Measurements from ENCODE around the gene AKNA.
A peak's percentile ranks its signal among the peaks of the same experiment; 100 is the strongest.

The AKNA gene

DNA sequence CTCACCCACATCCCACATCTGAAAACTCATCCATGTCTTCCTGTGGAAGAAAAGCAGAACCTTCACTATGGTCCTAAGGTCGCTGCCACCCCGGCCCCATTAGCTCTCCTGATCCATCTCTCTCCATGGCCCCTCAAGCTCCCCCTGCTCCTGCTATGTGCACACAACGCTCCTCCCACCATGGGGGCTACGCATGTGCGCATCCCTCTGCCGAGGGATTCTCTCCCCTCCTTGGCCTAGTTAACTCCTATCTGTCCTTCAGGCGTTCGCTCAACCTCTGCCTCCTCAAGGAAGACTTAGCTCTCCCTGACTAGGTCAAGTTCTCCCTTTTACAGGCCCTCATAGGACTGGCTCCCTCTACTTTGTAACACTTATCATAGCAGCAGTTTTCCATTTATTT, 9.8 kb downstream of the AKNA start:
- peak overlapping the region; percentile 88 for H3K4me3 Mint-ChIP-seq
- peaks cover 100% of the 10 kb centered on the region for H3K36me3 Mint-ChIP-seq
- no peak for DNase-seq (ENCODE audit: low spot score in 2 of 2)
- H3K4me1 Mint-ChIP-seq: peaks cover 91% of the 10 kb centered on the region
- no peak for ATAC-seq
- H3K27ac Mint-ChIP-seq: peak overlapping the region; percentile 96
- H3K9me3 Mint-ChIP-seq: no peaks in the 10 kb centered on the region

DNA sequence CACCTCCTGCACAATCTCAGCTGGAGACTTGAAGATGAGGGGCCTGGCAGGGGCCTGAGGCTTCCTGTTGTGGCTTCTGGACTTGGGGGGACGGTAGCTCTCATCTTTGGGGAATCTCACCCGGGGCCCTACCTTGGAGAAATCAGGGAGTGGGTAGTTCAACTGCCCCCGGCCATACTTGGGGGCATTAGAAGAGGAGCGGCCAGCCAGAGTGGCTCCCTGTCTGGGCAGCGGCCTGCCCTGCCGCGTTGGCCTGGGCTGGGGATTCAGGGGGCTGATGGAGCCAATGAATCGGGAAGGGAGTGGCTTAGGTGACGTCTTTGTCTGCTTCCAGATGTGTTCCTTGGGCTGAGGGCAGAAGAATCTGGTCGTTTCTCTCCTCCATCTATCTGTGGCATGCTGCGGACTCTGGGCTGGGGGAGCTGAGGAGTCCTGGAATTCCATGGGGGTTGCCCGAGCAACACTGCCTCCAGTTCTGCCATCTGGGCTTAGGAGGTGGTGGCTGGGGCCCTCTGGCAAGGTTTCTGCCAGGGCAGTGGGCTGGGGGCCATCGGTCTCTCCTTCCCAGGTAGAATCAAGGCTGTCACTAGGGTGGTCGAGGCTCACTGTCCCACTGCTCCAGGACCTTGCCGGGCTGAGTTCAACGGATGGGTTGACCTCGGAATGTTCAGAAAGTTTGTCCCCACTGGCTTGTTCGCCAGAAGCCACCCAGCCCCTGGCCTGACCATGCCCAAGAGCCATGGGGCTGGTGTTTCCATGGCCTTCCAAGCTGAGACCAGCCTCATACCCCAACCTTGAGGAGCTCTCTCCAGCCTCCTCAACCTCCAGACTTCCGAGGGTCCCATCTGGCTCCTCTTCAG, 11.0 kb downstream of the AKNA start:
- Mint-ChIP-seq H3K27ac (peak overlapping the region; percentile 96), H3K36me3 (peaks cover 100% of the 10 kb centered on the region), H3K4me1 (peaks cover 91% of the 10 kb centered on the region), H3K4me3 (peak overlapping the region; percentile 15), H3K9me3 (no peaks in the 10 kb centered on the region)
- DNase-seq (ENCODE audit: low spot score in 2 of 2) (no peak), ATAC-seq (no peak)

DNA sequence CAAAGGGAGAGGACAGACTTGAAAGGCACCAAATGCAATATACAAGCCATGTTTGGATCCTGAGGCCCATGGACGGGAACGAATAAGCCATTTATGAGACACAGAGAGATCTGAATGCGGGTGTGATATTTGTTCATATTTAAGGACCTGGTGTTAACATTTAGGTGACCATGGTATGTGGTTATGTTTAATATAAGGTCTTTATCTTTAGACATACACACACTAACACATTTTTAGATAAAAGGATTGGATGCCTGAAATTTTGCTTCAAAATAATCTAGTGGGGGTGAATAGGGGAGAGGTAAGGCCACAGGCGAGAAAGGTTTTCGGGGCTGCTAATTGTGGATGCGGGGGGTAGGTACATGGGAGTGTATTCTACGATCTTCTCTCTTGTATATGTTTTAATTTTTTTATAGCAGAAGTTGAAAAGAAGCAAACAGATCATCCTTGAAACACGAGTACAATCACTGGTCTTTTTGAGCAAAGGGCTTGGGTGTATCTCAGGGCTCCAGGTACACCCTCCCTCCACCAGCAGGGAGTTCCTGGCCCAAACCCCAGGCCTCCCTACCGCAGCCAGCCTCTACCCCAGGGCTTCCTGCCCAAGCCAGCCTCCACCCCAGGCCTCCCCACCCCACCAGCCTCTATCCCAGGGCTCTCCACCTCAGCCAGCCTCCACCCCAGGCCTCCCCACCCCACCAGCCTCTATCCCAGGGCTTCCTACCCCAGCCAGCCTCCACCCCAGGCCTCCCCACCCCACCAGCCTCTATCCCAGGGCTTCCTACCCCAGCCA, 12.2 kb downstream of the AKNA start:
- DNase-seq (ENCODE audit: low spot score in 2 of 2): no peak
- no peaks in the 10 kb centered on the region for H3K9me3 Mint-ChIP-seq
- H3K27ac Mint-ChIP-seq: peak overlapping the region; percentile 96
- H3K36me3 Mint-ChIP-seq: peaks cover 100% of the 10 kb centered on the region
- H3K4me3 Mint-ChIP-seq: peak overlapping the region; percentile 71
- no peak for ATAC-seq
- H3K4me1 Mint-ChIP-seq: peaks cover 92% of the 10 kb centered on the region

DNA sequence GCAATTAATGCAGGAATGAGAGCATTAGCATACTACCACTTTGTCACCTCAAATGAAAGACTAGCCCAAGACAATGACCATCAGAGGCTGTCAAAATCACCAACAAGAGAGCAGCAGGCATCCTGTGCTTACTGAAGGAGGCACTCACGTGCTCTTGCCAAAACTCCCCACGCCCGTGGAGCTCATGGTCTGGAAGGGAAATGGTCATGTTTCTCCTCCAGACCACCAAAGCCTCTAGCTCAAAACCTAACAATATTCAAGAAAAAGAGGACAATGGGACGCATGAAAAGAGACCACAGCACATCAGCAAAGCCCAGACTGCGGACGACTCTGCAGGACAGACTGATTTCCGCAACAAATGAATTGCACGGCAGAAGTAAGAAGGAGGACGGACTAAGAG, 12.8 kb downstream of the AKNA start:
- DNase-seq (ENCODE audit: low spot score in 2 of 2): no peak
- H3K27ac Mint-ChIP-seq: peak overlapping the region; percentile 96

DNA sequence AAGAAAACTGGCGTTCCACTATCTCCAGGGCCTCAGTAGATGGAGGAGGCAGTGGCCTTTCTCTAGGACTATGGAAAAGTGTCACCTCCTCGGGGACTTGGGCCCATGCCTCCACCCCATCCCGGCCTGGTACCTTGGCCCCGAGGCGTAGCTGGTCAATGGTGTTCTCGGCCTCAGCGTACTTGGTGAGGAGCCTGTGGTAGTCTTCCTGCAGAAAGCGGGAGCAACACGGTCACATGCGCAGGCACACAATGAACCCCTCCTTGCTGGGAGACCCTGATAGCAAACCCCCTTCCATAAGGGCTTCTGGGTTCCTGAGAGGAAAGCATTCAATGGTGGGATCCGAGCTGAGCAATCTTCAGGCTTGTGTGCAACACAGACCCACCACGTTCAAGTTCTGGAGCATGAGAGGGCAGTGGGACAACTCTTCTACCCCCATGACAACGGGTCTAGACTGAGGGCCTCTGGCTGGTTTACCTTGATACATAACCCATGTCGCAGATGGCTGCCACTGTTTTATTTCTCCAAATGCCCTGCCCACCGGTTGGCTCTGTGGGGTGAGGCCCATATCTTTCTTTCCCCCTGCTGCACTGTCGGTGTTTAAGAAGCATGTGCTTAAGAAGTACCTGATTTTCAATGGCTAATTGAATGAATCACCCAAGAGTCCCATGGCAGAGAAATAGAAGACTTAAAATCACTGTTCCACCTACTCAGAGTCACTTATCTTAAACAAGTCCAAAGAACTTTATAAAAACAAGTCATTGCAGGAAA, 13.6 kb downstream of the AKNA start:
- Mint-ChIP-seq H3K4me3 (peak overlapping the region; percentile 71), H3K36me3 (peaks cover 100% of the 10 kb centered on the region), H3K27ac (peak overlapping the region; percentile 96), H3K4me1 (peaks cover 92% of the 10 kb centered on the region), H3K9me3 (no peaks in the 10 kb centered on the region)
- ATAC-seq: no peak
- no peak for DNase-seq (ENCODE audit: low spot score in 2 of 2)

More for the DNA sequence above, 12.8 kb downstream of the AKNA start:
- H3K9me3 Mint-ChIP-seq: no peaks in the 10 kb centered on the region
- peaks cover 100% of the 10 kb centered on the region for H3K36me3 Mint-ChIP-seq
- H3K4me3 Mint-ChIP-seq: peak overlapping the region; percentile 71
- peaks cover 92% of the 10 kb centered on the region for H3K4me1 Mint-ChIP-seq
- no peak for ATAC-seq

DNA sequence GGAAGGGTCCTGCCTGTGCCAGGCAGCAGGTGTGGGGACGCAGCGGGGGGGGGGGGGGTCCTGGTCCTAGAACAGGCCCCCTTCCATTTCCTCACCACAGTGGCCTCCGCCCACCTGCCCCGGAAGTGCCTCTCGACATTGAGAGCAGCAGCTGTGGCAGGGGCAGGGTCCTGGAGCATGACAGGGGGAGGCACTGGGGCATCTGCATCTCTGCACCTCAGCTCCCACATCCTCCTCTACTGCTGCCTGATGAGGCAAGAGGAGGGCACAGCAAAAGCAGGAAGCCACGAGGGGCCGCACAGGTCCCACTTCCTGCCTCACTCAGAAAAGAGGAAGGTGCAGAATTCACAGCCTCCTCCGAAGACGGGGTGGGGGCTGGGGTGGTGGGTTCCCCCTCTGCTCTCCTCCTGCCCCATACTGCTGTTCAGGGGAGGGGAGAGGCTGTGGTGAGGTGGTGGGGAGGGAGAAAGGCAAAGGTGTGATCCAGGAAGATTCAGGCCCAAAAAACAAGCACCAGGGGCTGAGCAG, 14.8 kb downstream of the AKNA start:
- peak; percentile 92 for ATAC-seq
- peaks cover 91% of the 10 kb centered on the region for H3K4me1 Mint-ChIP-seq
- H3K36me3 Mint-ChIP-seq: peaks cover 100% of the 10 kb centered on the region
- H3K4me3 Mint-ChIP-seq: peak overlapping the region; percentile 71
- no peaks in the 10 kb centered on the region for H3K9me3 Mint-ChIP-seq
- H3K27ac Mint-ChIP-seq: peak overlapping the region; percentile 96
- peak; percentile 52 to 87 for DNase-seq (ENCODE audit: low spot score in 2 of 2)

DNA sequence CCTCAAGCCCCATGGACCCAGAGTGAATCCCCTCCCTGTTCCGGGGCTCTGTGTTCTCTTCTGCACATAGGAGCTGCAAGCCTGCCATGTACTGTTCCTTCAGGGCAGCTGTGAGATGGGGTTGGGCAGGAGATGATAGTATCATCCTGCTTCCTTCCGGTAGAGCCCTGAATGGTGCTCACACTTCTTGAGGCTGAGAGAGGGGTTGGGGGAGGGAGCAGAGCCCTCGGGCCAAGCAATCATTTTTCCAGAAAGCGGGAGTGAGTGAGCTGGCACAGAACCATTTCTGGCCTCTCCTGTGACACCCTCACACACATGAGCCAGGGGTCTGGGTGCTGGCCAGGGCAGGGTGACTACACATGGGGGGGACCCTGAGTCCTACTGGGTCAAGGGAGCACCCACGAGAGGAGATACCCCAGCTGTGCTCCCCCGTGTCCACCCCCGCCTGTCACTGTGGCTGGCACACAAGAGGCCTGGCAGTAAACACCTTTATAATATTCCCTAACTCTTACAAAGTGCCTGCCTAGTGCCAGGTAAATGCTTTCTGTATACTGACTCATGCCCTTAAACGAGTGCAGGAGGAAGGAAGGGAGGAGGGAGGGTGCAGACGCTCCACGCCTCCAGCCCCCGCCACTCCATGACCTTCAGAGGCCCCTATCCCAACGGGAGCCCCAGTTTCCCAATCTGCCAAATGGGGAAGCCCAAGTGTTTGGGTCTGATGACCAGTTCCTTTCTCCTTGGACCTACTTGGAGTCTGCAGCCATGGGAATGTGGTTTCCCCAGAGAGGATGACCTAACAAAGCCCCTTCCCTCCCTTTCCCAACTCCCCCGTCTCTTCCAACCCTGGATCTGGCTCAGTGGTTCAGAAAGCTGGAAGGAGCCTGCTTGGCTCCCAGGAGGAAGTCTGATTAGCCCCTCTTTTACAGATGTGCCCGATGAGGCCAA, 15.5 kb downstream of the AKNA start:
- H3K27ac Mint-ChIP-seq: peak overlapping the region; percentile 96
- H3K36me3 Mint-ChIP-seq: peaks cover 100% of the 10 kb centered on the region
- peak overlapping the region; percentile 71 for H3K4me3 Mint-ChIP-seq
- H3K4me1 Mint-ChIP-seq: peaks cover 91% of the 10 kb centered on the region
- no peaks in the 10 kb centered on the region for H3K9me3 Mint-ChIP-seq
- ATAC-seq (peak; percentile 59), DNase-seq (ENCODE audit: low spot score in 2 of 2) (peak in 1 of 2 donors; percentile 72)

DNA sequence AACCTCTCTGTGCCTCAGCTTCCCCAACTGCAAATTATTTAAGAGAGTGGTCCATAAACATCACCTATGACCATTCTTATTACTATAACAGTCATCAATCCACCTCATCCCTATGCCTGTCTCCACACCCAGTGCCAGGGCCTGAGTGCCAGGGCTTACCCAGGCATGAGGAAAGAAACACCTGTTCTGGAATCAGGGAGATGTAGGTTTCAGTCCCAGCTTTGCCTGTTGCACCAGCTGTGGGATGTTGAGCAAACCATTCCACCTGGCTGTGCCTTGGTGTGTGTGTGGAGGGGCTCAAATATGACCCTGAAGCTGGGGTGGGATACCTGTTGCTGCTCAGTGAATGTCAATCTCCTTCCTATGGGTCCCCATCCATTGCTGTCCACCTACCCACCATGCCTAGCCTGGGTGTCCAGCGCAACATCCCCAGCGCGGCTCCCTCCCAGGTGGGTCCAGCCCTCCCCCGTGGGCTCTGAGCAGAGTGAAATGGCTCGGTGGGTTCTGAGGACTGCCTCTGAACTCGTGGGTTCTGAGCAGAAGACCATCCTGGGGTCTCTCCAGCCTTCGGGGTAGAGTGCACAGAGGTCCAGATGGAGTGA, 16.3 kb downstream of the AKNA start:
- Mint-ChIP-seq H3K9me3 (no peaks in the 10 kb centered on the region), H3K4me3 (peak overlapping the region; percentile 71), H3K27ac (peak overlapping the region; percentile 96), H3K4me1 (peaks cover 91% of the 10 kb centered on the region), H3K36me3 (peaks cover 100% of the 10 kb centered on the region)
- DNase-seq (ENCODE audit: low spot score in 2 of 2) (no peak), ATAC-seq (no peak)

DNA sequence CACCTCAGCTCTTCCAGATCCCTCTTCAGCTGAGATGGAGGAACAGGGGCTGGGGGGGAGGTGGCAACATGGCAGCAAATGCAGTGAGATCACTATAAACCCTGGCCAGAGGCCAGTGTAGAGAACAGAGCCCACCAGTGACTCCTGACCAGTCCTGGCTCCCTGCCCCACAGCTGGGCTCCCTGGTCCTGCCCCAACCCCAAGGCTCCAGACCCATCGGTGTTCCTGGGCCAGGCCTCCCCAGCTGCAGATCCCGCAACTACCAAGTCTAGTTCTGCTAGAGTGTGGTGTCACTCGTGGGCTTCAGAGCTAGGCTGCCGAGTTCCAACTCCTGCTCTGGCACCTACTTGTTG, 16.8 kb downstream of the AKNA start:
- ATAC-seq (no peak), DNase-seq (ENCODE audit: low spot score in 2 of 2) (no peak)
- Mint-ChIP-seq H3K36me3 (peaks cover 100% of the 10 kb centered on the region), H3K4me1 (peaks cover 94% of the 10 kb centered on the region), H3K4me3 (peak overlapping the region; percentile 71), H3K9me3 (no peaks in the 10 kb centered on the region), H3K27ac (peak overlapping the region; percentile 96)

DNA sequence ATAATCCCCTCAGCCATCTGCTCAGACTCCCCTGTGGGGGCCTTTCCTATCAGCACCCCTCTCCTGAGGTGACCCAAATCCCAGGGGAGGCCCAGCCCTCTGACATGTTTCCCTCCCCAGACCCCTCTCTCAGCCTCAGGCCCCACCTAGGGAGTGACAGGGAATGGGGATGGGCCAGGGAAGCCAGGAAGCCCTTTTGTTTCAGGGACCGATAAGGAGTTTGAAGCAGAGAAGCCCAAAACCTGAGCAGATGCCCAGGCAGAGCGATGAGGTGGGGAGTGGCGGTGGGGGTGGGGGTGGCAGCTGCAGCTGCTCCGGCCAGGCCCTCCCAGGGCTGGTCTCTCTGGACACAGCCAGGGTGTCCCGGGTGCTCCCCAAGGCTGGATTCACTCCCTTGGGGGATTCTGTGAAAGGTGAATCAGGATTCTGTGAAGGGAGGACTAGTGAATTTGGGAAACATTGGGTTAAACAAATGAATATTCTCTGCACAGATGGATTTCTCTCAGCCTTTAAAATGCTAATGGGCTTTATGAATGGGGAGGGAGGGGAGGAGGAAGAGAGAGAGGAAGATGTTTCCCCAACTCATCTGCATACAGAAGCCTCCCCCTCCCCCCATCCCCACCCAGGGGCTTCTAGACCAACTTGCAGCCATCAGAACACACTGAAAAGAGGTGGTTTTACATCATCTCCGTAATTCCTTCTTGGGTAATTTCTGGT, 17.4 kb downstream of the AKNA start:
- H3K9me3 Mint-ChIP-seq: no peaks in the 10 kb centered on the region
- ATAC-seq (no peak), DNase-seq (ENCODE audit: low spot score in 2 of 2) (no peak)
- peak overlapping the region; percentile 96 for H3K27ac Mint-ChIP-seq
- H3K36me3 Mint-ChIP-seq: peaks cover 100% of the 10 kb centered on the region
- H3K4me3 Mint-ChIP-seq: no peak overlapping the region
- peaks cover 95% of the 10 kb centered on the region for H3K4me1 Mint-ChIP-seq

DNA sequence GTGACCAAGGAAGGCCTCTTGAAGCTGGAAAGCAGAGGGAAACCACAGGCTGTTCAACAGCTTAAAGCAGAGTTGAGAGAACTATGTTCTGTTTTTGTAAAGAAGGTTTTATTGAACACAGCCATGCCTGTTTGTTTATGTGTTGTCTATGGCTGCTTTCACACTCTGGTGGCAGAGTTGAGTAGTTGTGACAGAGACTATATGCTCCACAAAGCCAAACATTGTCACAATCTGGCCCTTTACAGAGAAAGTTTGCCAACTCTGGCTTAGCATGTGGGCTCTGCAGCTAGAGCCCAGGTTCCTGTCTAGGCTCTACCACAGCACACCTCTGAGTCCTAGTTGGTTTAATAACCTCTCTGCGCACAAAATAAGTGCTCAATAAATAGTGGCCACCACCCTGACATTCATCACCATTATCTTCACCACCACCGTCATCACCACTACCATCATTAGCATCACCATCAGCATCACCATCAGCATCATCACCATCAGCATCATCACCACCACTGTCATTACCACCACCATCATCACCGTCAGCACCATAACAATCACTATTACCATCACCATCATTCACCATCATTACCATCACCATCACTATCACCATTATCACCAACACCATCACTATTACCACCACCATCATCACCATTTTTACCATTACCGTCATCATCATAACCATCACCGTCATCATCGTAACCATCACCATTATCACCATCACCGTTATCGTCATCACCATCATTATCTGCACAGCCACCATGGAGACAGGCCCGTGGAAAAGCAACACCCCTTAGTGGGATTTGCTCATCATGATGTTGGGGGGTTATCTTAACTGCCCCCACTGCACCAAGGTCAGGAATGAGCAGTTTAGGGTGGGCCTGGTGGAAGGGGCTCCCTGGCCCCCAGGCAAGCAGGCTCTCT, 18.3 kb downstream of the AKNA start:
- Mint-ChIP-seq H3K4me1 (peaks cover 91% of the 10 kb centered on the region), H3K27ac (peak overlapping the region; percentile 96), H3K9me3 (no peaks in the 10 kb centered on the region), H3K4me3 (peak overlapping the region; percentile 3), H3K36me3 (peaks cover 100% of the 10 kb centered on the region)
- DNase-seq (ENCODE audit: low spot score in 2 of 2): no peak
- ATAC-seq: peak; percentile 3

DNA sequence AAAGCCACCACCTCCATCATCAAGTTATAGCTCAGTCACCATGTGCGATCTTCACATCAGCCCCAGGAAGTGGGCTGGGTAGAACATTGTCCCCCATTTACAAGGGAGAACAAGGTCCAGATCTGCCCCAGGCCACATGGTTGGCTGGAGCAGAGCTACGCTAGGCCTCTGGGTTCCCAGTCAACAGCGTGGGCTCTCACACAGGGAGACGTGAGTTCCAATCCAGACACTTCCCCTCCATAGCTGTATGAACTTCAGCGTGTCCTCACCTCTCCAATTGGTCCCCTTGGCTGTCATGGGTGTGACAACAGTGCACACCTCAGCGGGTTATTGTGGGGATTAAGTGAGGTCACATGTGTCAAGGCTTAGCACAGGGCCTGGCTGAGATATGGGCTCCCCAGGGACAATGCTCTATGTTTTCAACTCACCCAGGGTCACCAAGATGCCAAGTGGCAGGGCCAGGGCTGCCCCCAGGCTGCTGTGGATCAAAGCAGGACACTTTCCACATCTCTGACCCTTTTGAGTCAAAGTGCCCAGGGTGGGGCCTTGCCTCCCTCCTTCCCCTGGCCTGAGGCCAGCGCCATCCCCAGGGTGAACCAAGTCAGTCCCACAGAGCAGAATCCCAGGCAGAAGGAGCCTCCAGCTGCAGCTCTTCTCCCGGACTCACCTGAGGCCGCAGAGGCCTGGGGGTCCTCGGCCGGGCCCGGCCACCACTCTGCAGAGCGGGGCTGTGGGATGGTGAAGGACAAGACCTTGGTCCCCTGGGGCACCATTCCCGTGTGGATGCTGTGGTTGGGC, 19.8 kb downstream of the AKNA start:
- peaks cover 100% of the 10 kb centered on the region for H3K36me3 Mint-ChIP-seq
- peak overlapping the region; percentile 47 for H3K4me3 Mint-ChIP-seq
- no peaks in the 10 kb centered on the region for H3K9me3 Mint-ChIP-seq
- peaks cover 92% of the 10 kb centered on the region for H3K4me1 Mint-ChIP-seq
- DNase-seq (ENCODE audit: low spot score in 2 of 2) (no peak), ATAC-seq (no peak)
- peak overlapping the region; percentile 76 for H3K27ac Mint-ChIP-seq

Measured in stimulated activated effector memory CD8-positive, alpha-beta T cell treated with anti-CD3 and anti-CD28 coated beads, Interleukin-12 subunit alpha, Interleukin-12 subunit beta, amount 100 ng/mL, for 72 hours (primary cell).